Retina (tissue), 1 donor: ENCODE measurements around the gene RHBDL1.

ENCODE experiments used
- DNase-seq: peaks from one replicate; pipeline ENCODE4 v3.0.0-alpha.2; 2016

RHBDL1 gene

DNA sequence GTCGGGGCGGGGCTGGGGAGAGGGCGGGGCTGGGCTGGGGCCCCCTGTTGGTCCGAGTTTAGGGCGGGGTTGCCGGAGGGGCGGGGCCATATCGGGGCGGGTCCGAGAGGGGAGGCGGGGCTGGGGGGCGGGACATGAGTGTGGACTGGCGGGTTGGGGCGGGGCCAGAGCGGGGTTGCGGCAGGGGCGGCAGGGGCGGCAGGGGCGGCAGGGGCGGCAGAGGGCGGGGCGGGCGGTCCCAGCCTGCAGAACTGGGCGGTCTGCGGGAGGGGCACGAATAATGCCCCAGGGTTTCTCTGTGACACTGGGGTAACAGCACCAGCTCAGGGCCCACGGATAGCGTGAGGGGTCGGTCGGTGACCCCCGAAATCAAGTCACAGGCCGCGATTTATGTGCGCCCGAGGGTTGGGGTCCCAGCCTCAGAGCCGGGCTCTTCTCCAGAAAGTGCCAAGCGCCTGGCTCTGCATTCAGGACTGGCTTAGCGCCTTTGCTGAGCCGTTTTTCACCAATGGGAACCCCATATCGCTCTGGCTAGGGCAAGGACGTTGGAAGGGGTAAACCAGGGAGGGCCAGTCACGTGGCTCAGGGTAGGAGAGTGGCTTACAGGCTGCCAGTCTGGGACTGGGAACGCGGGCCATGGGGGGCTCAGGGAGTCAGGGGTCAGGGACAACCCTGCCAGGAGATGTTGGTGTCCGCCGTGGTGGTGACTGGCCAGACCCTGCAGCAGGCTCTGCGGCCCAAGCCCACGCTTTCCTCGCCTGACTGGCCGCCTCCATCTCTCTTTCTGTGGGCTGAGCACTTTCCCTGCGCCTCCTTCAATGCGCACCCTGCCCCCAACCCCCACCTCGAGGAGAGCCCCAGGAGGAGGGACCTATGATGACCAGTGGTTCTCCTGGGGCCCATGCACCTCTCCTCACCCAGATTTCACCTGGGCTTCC lies 38.1 kb upstream of the RHBDL1 start:
- peak; percentile 76 for DNase-seq

DNA sequence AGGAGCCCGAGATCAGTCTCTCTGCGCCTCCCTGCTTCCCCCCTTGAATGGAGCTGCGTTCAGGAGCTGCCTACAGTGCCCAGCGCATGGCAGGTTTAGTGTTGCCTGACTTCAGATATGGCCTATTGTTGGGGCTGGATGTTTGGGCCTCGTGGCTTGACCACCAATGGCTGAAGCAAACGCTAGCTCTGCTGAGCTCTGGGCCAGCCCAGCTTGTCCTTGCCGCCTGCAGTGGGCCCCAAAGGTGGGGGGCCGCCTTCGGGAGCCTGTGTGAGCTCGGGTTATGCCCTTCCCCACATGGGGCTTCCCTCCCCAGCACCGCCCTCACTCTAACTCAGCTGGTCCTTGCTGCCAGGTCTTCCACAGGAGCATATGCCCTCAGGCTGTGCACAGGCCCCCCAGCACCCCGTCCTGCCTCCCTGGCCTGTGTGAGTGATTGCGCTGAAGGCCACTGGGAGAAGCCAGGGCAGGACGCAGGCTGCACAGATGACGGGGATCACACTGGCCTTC lies 37.4 kb upstream of the RHBDL1 start:
- DNase-seq, result no peak

DNA sequence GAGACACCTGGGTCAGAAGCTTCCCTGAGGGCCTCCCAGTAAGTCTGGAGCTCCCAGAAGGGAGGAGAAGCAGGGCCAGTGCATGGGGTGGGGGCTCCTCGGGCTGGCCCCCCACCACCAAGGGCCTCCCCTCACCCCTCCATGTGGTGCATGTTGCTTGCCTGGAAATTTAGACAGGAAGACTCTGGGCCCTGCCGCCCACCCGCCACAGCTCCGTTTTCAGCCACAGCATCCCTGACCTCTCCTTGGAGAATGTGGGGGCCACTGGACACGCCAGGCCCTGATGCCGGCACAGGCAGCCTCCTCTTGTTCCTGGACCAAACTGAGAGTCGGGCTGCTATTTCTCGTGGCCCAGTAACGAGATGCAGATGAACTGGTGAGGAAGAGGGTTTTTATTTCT lies 36.6 kb upstream of the RHBDL1 start:
- DNase-seq, result no peak

DNA sequence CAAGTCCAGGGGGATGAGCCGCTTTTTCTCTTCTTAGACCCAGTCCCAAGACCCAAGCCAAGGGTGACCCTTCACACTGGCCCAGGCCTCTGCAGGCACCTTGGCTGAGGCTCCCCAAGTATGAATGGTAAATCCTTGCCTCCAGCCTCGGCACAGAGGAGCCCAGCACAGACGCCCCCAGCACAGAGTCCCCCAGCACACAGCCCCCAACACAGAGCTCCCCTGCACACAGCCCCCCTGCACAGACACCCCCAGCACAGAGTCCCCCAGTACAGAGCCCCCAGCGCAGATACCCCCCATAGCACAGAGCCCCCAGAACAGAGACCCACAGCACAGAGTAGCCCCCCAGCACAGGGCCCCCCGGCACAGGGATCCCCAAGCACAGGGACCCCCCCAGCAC lies 34.9 kb upstream of the RHBDL1 start:
- no peak for DNase-seq

- DNase-seq, result peak; percentile 86
Measured at GRCh38 chr16:641326-642188, 33.9 kb upstream of the RHBDL1 start, which contains the start of gene MCRIP2. TSS of gene MCRIP2 (plus strand) at chr16:641828. CDS start at chr16:641992, 164 bp downstream.

DNA sequence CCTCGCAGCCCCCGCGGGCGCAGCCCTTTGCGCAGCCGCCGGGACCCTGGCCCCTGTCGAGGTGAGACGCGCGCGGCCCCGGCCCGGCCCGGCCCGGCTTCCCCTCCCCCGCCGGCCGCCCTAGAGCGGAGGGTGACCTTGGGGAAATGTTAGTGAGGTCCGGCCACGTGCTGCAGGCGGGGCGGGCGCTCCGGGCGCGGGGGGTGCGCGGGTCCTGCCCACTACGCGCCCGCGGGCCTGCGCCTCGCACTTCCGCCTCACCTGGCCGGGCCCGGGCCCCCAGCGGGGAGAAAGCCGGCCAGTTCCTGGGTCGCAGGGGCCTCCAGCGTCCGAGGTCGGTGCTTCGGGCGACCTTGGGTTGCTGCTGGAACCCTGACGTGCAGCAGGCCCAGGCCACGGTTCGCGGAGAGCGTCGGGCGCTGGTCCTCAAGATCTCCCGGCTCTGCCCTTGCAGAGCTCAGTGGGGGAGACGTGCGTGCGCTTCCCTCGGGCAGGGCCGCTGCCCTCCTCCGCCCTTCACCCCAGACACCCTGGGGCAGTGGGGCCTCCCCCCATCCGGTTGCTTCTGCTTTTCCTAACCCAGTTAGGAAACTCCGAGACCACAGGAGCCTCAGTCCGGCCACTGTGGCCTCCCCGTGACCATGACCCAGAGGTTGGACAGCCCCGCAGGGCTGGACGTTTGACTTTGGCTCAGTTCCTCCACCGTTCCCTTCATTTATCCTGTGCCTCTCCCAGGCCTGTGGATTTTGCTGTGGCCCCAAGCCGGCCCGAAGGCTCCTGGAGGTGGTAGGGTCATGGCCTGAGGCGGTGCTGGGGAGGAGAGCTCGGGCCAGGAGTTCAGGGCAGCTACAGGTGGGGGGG lies 33.1 kb upstream of the RHBDL1 start:
- DNase-seq, result peak; percentile 60

GRCh38 chr16:643050-643368 lies 32.5 kb upstream of the RHBDL1 start:
- DNase-seq, result no peak

GRCh38 chr16:644556-644955 lies 30.9 kb upstream of the RHBDL1 start:
- DNase-seq, result no peak

- no peak for DNase-seq
Measured at GRCh38 chr16:645852-646678, 29.4 kb upstream of the RHBDL1 start.

DNA sequence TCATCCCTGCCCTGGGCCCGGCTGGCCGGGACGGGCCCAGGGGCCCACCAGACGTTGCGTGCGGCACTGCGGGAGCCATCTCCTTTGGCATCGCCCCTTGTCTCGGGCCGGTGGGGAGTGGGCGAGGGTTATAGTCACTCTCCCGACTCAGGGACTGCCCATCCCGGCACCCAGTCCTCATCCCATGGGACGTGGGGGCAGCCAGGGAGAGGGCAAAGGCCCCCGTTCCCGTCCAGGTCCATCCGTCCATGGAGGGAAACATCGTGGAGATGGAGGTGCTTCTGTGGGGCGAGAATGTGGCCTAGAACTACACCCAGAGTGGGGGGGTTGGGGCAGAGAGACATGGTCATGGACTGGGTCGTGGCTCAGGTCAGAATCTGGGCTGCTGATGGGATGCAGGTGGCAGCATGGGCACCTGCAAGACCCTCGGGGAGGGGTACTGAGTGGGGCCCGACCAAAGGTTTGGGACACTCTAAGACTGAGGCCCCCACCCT lies 28.7 kb upstream of the RHBDL1 start:
- no peak for DNase-seq

DNA sequence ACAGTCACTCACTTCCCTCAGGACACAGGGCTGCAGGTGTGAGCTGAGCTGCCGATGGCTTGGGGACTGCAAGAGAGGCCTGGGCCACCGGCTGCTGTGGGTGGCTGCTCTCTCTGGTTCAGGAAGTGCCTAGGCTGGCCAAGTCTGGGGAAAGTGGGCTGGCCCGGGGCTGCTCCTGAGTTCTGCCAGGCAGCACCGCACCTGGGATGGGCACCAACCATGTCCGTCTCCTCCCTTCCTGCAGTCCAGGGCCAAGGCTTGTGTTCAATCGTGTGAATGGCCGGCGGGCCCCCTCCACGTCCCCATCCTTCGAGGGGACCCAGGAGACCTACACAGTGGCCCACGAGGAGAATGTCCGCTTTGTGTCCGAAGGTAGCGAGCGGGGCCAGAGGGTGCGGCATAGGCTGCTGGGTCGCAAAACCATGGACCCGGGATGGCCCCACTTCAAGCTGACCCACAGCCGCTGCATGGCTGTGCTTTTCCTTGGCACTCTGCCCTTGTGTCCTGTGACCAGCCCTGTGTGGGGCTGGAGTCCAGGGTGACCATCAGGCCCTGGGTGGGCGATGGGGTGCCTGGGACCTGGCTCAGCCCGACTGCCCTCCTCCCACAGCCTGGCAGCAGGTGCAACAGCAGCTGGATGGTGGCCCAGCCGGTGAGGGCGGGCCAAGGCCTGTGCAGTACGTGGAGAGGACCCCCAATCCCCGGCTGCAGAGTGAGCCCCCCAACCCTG lies 28.1 kb upstream of the RHBDL1 start:
- no peak for DNase-seq

GRCh38 chr16:648071-648780 lies 27.2 kb upstream of the RHBDL1 start:
- DNase-seq, result no peak

GRCh38 chr16:648781-649589 lies 26.5 kb upstream of the RHBDL1 start, which contains the start of gene WDR90:
TSS of gene WDR90 (plus strand) at chr16:649365. CDS start at chr16:649417, 52 bp downstream.
- peak; percentile 95 for DNase-seq

- DNase-seq, result no peak
Measured at GRCh38 chr16:649631-650030, 25.8 kb upstream of the RHBDL1 start.

- DNase-seq, result no peak
Measured at GRCh38 chr16:651844-652243, 23.6 kb upstream of the RHBDL1 start.

GRCh38 chr16:652454-653305 lies 22.8 kb upstream of the RHBDL1 start:
- no peak for DNase-seq

DNA sequence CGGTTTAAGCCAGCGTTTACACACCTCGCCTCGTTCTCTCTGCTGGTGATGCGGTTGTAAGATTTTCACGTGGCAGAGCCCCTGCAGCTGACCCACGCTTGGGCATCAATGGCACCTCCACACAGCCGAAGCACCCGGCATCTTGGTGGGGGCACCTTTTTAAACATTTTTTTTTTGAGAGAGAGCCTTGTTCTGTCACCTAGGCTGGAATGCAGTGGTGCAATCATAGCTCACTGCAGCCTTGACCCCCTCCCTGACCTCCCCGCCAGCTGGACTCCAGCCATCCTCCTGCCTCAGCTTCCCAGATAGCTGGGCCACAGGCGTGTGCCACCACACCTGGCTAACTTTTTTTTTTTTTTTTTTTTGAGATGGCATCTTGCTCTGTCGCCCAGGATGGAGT lies 21.4 kb upstream of the RHBDL1 start:
- no peak for DNase-seq

- DNase-seq, result no peak
Measured at GRCh38 chr16:657487-657886, 18.0 kb upstream of the RHBDL1 start.
